Measurements from ENCODE around the gene LIMCH1.
"Not testable (repeated sequence)": the region's sequence is repeated elsewhere in the genome, so short reads cannot be mapped to it uniquely, and the experiment has no call there.

LIMCH1 gene

DNA sequence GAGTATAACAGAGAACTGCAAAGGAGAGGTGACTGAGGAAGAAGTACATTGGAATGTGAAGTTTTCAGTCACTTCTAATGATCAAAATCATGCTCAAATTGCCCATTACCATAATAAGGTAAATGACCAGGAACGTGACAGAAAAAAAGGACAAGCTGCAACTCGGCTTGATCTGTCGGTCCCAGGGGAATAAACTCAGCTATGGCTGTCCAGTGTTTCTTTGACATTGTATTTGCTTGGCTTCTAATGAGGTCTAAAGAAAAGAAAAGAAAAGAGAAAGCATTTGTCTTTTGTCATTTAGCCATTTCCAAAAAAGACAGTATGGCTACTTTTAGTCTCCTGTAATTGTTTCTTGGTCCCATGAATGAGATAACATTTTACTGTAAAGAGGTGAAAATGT is 185.3 kb downstream of the LIMCH1 start:
- Histone ChIP-seq H3K4me1 (ENCODE audit: control insufficient read depth, insufficient read depth, low read length) (no peaks in the 10 kb centered on the region), H3K4me3 (ENCODE audit: low read depth, low read length) (no peak overlapping the region), H3K36me3 (ENCODE audit: control insufficient read depth, insufficient read depth, low read length) (no peaks in the 10 kb centered on the region), H3K9ac (ENCODE audit: low read length) (no peak overlapping the region), H3K27ac (ENCODE audit: low read depth, low read length) (no peak overlapping the region), H3K27me3 (ENCODE audit: control insufficient read depth, insufficient read depth, low read length) (peaks cover 46% of the 10 kb centered on the region), H3K9me3 (ENCODE audit: control insufficient read depth, insufficient read depth, low read depth, low read length) (peaks cover 4% of the 10 kb centered on the region; the same call in 1 of the 2 replicates)

DNA sequence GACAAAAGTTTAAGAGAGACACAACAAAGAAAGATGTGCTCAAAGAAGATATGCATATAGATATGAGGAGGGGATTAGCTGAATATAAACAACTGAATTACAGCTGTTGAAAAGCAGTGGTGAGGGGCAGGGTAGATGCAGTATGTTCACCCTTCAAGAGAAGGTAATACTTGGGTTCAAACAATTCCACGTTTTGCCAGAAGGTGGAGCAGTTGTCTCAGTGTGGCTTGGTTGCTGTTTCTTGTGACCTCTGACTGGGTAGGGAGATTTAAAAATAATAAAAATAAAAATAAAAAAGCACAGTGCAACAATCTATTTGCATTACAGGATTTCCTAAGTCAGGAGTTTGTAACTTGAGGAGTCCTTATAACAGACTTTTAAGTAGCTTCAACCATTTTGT is 187.3 kb downstream of the LIMCH1 start:
- Histone ChIP-seq H3K4me1 (ENCODE audit: control insufficient read depth, insufficient read depth, low read length) (no peaks in the 10 kb centered on the region), H3K27ac (ENCODE audit: low read depth, low read length) (no peak overlapping the region), H3K4me3 (ENCODE audit: low read depth, low read length) (no peak overlapping the region), H3K36me3 (ENCODE audit: control insufficient read depth, insufficient read depth, low read length) (no peaks in the 10 kb centered on the region), H3K9me3 (ENCODE audit: control insufficient read depth, insufficient read depth, low read depth, low read length) (peaks cover 4% of the 10 kb centered on the region; the same call in 1 of the 2 replicates), H3K27me3 (ENCODE audit: control insufficient read depth, insufficient read depth, low read length) (peaks cover 46% of the 10 kb centered on the region), H3K9ac (ENCODE audit: low read length) (no peak overlapping the region)

DNA sequence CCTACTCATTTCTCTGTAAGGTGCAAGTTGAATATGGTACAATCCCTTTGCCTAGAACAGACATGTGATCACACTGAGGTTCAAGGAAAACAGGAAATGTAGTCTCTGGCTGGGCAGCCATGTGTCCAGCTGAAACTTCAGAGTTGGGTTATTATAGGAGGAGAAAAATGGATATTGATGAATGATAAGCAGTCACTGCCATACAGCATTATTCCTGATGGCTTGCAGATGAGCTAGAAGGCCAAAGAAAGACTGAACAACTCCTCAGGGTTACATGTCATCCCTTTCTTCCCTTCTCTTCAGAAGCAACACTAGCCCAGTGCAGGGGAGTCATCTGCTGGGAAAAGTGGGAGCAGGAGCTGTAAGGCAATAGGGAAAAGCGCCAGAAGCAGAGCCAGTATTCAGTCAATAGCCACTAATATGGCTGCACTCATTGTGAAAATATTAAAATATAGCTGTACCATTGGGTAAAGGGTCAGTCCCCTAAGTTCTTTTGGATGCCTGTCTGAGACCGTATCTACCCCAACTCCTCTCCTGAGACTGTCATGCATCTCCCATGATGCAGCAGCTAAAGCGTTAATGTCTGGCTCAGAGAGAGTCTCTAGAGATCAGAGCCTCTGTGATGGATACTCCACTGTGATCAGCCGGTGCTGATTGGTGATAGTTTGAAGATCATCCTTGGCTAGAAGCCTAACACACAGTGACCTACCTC is 190.1 kb downstream of the LIMCH1 start:
- Histone ChIP-seq H3K4me3 (ENCODE audit: low read depth, low read length) (no peak overlapping the region), H3K9me3 (ENCODE audit: control insufficient read depth, insufficient read depth, low read depth, low read length) (peaks cover 4% of the 10 kb centered on the region; the same call in 1 of the 2 replicates), H3K36me3 (ENCODE audit: control insufficient read depth, insufficient read depth, low read length) (no peaks in the 10 kb centered on the region), H3K27ac (ENCODE audit: low read depth, low read length) (no peak overlapping the region), H3K4me1 (ENCODE audit: control insufficient read depth, insufficient read depth, low read length) (no peaks in the 10 kb centered on the region), H3K9ac (ENCODE audit: low read length) (no peak overlapping the region), H3K27me3 (ENCODE audit: control insufficient read depth, insufficient read depth, low read length) (peaks cover 52% of the 10 kb centered on the region)

DNA sequence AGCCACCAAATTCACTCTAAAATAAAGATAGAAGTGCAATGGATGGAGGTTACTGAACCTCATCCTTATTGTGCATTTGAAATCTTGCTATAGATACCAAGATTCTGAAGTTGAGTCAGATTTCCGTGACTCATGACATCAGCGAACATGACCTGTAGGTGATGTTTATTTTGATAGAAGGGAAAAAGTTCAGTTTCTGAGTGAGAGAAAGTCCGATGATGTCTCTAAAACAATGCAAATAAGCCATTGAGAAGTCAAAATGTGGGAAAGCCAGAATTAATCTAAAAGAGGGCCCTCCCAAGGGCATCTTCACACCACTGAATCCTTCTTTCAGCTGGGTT is 190.6 kb downstream of the LIMCH1 start:
- peaks cover 4% of the 10 kb centered on the region; the same call in 1 of the 2 replicates for H3K9me3 ChIP-seq (ENCODE audit: control insufficient read depth, insufficient read depth, low read depth, low read length)
- no peaks in the 10 kb centered on the region for H3K36me3 ChIP-seq (ENCODE audit: control insufficient read depth, insufficient read depth, low read length)
- no peak overlapping the region for H3K27ac ChIP-seq (ENCODE audit: low read depth, low read length)
- no peaks in the 10 kb centered on the region for H3K4me1 ChIP-seq (ENCODE audit: control insufficient read depth, insufficient read depth, low read length)
- H3K4me3 ChIP-seq (ENCODE audit: low read depth, low read length): no peak overlapping the region
- H3K27me3 ChIP-seq (ENCODE audit: control insufficient read depth, insufficient read depth, low read length): peaks cover 51% of the 10 kb centered on the region
- H3K9ac ChIP-seq (ENCODE audit: low read length): no peak overlapping the region

DNA sequence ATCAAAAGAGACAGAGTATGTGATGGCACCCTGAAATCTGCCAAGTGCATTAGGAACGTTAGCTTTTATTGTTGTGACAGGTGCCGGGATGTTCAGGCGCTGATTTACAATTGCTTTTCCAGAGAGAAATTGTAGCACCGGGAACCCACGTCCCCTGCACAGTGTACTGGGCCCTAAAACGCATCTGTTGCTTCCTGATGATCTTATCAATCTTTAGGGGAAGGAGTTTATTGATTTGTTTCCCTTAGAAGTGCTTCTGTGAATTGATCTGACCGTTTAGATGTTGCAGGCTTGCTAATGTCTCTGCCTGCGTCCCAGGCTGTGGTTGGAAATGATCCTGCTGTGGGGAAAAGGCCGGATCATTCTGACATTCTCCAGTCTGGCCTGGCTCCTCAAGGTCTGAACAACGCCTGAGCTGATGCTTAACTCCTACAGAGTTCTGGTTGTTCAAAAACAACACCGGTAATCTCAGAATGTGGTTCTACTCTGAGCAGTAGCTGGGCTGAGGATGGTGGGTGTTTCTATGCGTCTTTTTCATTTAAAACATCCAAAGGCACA is 193.7 kb downstream of the LIMCH1 start:
- Histone ChIP-seq H3K36me3 (ENCODE audit: control insufficient read depth, insufficient read depth, low read length) (no peaks in the 10 kb centered on the region), H3K27ac (ENCODE audit: low read depth, low read length) (no peak overlapping the region), H3K4me1 (ENCODE audit: control insufficient read depth, insufficient read depth, low read length) (no peaks in the 10 kb centered on the region), H3K9ac (ENCODE audit: low read length) (no peak overlapping the region), H3K4me3 (ENCODE audit: low read depth, low read length) (no peak overlapping the region), H3K27me3 (ENCODE audit: control insufficient read depth, insufficient read depth, low read length) (peaks cover 52% of the 10 kb centered on the region), H3K9me3 (ENCODE audit: control insufficient read depth, insufficient read depth, low read depth, low read length) (no peaks in the 10 kb centered on the region)

DNA sequence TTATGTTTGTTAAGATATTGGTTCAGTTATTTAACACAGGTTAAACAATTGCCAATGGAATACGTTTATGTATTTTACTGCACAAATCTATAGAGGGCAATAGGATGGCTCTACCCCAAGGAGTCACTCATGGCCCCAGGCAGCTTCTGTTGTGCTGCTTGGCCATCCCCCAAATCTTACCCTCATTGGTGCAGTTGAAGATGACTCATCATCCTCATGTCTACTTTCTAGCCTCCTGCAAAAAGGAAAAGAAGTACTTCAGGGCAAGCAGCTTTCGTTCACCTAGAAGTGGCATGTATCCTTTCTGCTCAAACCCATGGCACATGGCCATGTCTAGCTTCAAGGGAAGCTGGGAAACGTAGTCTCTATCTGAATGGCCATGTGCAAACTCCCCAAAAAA is 196.4 kb downstream of the LIMCH1 start:
- H3K4me3 ChIP-seq (ENCODE audit: low read depth, low read length): no peak overlapping the region
- no peak overlapping the region for H3K9ac ChIP-seq (ENCODE audit: low read length)
- H3K4me1 ChIP-seq (ENCODE audit: control insufficient read depth, insufficient read depth, low read length): no peaks in the 10 kb centered on the region
- no peak overlapping the region for H3K27ac ChIP-seq (ENCODE audit: low read depth, low read length)
- H3K36me3 ChIP-seq (ENCODE audit: control insufficient read depth, insufficient read depth, low read length): no peaks in the 10 kb centered on the region
- H3K27me3 ChIP-seq (ENCODE audit: control insufficient read depth, insufficient read depth, low read length): peaks cover 44% of the 10 kb centered on the region
- H3K9me3 ChIP-seq (ENCODE audit: control insufficient read depth, insufficient read depth, low read depth, low read length): no peaks in the 10 kb centered on the region

DNA sequence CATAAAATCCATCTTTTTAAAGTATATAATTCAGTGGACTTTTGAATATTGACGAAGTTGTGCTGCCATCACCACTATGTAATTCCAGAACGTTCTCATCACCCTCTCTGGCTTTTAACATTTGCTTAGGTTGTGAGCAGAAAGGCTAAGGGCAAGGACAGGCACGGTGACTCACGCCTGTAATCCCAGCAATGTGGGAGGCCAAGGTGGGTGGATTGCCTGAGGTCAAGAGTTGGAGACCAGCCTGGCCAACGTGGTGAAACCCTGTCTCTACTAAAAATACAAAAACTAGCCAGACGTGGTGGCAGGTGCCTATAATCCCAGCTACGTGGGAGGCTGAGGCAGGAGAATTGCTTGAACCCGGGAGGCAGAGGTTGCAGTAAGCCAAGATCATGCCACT is 199.5 kb downstream of the LIMCH1 start:
- not testable (repeated sequence) for H3K27ac ChIP-seq (ENCODE audit: low read depth, low read length); H3K36me3 ChIP-seq (ENCODE audit: control insufficient read depth, insufficient read depth, low read length); H3K4me1 ChIP-seq (ENCODE audit: control insufficient read depth, insufficient read depth, low read length); H3K4me3 ChIP-seq (ENCODE audit: low read depth, low read length); H3K9me3 ChIP-seq (ENCODE audit: control insufficient read depth, insufficient read depth, low read depth, low read length); H3K9ac ChIP-seq (ENCODE audit: low read length)
- H3K27me3 ChIP-seq (ENCODE audit: control insufficient read depth, insufficient read depth, low read length): peaks cover 62% of the 10 kb centered on the region

DNA sequence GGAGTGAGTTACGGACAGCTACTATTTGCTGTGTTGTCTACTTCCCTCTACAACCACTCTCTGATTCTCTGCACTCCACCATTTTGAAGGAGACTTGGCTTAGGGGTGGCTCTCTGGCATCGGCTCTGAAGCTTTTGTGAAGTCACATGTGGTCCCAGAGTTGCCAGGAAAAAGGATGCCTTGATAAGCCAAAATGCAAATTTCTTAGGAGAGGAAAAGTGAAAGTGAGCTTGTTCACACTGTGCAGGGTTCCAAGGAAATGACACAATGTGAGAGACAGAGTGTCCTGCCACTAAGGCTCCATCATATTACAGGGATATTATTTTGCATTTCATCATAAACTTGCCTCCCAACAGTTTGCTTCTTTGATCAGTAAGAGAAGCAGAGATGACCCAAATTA is 203.4 kb downstream of the LIMCH1 start:
- no peak overlapping the region for H3K9ac ChIP-seq (ENCODE audit: low read length)
- no peaks in the 10 kb centered on the region for H3K36me3 ChIP-seq (ENCODE audit: control insufficient read depth, insufficient read depth, low read length)
- H3K4me1 ChIP-seq (ENCODE audit: control insufficient read depth, insufficient read depth, low read length): peaks cover 4% of the 10 kb centered on the region; the same call in 1 of the 2 replicates
- H3K4me3 ChIP-seq (ENCODE audit: low read depth, low read length): no peak overlapping the region
- no peak overlapping the region for H3K27ac ChIP-seq (ENCODE audit: low read depth, low read length)
- H3K9me3 ChIP-seq (ENCODE audit: control insufficient read depth, insufficient read depth, low read depth, low read length): peaks cover 5% of the 10 kb centered on the region; the same call in 1 of the 2 replicates
- H3K27me3 ChIP-seq (ENCODE audit: control insufficient read depth, insufficient read depth, low read length): peaks cover 87% of the 10 kb centered on the region

DNA sequence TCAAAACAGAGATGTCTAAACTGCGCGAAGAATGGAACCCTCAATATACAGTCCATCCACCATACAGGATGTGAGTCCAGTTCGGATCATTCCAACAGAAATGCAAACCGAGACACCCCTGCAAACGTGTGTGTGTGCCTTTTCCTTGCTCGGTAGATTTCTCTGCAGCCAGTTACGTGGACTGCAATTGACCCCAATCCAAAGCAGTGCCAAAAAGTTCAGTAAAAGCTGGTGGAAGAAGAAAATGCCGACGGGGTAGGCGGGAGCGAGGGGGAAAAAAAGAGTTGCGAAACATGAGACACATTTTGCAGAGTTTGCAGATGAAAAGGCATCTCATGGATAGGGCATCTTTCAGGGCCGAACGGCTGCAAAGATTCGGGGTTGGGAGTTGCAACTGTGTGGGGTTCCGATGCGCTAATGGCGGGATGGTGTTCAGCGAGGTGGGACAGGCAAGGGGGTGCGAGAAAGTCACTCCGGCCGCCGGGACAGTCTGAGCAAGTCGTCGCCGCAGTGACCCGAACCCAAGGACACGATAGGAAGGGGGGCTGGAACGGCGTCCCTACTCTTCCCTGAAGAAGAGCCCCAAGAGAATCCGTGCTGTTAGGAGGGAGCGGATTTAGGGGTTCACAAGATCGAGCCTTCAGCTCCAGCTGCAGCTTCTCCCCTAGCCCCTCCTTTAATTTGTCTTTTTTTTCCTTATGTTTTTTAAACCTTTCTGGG is 206.8 kb downstream of the LIMCH1 start:
- Histone ChIP-seq H3K4me3 (ENCODE audit: low read depth, low read length) (peak overlapping the region; percentile 18; the same call in 1 of the 2 replicates), H3K9me3 (ENCODE audit: control insufficient read depth, insufficient read depth, low read depth, low read length) (peaks cover 5% of the 10 kb centered on the region; the same call in 1 of the 2 replicates), H3K36me3 (ENCODE audit: control insufficient read depth, insufficient read depth, low read length) (no peaks in the 10 kb centered on the region), H3K27me3 (ENCODE audit: control insufficient read depth, insufficient read depth, low read length) (peaks cover 100% of the 10 kb centered on the region), H3K27ac (ENCODE audit: low read depth, low read length) (no peak overlapping the region), H3K9ac (ENCODE audit: low read length) (no peak overlapping the region), H3K4me1 (ENCODE audit: control insufficient read depth, insufficient read depth, low read length) (peaks cover 24% of the 10 kb centered on the region)

DNA sequence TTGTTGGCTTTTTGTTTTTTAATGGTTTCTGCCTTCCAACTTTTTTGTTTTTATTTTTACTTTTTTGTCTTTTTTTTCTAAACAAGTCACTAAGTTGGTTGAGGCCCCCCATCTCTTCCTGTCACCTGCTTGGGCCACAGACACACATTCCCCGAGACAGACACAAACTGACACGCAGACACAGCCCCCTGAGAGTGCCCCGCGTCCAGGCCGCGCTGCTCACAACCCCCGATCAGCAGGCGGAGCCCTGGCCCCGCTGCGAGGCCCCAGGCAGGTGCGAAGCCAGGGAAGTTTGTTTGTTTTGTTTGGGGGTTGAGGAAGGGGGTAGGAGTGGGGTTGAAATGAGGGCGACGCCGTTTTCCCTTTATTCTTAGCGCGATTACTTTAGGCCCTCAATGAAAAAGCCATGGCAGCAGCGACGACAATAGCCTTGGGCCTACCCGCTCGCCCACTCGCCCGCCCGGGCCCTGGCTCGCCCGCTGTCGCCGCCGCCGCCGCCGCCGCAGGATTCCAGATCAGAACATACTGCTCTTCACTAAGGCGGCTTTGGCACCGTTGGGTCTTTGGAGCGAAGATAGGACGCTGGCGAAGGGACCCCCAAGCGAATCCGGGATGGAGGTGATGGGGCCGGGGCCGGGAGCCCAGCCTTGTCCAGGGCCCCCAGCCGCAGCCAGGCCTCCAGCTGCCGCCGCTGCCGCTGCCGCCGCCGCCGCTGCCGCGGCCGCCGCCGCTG is 207.5 kb downstream of the LIMCH1 start:
- Histone ChIP-seq H3K27ac (ENCODE audit: low read depth, low read length) (no peak overlapping the region), H3K4me3 (ENCODE audit: low read depth, low read length) (peak overlapping the region; percentile 28; the same call in 1 of the 2 replicates), H3K27me3 (ENCODE audit: control insufficient read depth, insufficient read depth, low read length) (peaks cover 100% of the 10 kb centered on the region), H3K9ac (ENCODE audit: low read length) (no peak overlapping the region), H3K36me3 (ENCODE audit: control insufficient read depth, insufficient read depth, low read length) (no peaks in the 10 kb centered on the region), H3K9me3 (ENCODE audit: control insufficient read depth, insufficient read depth, low read depth, low read length) (peaks cover 5% of the 10 kb centered on the region; the same call in 1 of the 2 replicates), H3K4me1 (ENCODE audit: control insufficient read depth, insufficient read depth, low read length) (peaks cover 28% of the 10 kb centered on the region)

Data from HUES6 (cell line).